BLaER1 (cell line): ENCODE measurements around the gene SARDH.

Experiments
- H3K27ac ChIP-seq: shearing (Covaris generic); formaldehyde crosslinking; 2 replicates; pipeline ENCODE4 v1.8.1; 2022
- H3K27me3 ChIP-seq: shearing (Covaris generic); formaldehyde crosslinking; 2 replicates; pipeline ENCODE4 v1.8.1; 2022
- H3K36me3 ChIP-seq: shearing (Covaris generic); formaldehyde crosslinking; 2 replicates; pipeline ENCODE4 v1.8.1; 2022
- H3K4me1 ChIP-seq: shearing (Covaris generic); formaldehyde crosslinking; 2 replicates; pipeline ENCODE4 v1.8.1; 2022
- H3K4me2 ChIP-seq: shearing (Covaris generic); formaldehyde crosslinking; 2 replicates; pipeline ENCODE4 v1.8.1; 2022
- H3K4me3 ChIP-seq: shearing (Covaris generic); formaldehyde crosslinking; 2 replicates; pipeline ENCODE4 v1.8.1; 2022
- H3K9ac ChIP-seq: shearing (Covaris generic); formaldehyde crosslinking; 2 replicates; pipeline ENCODE4 v1.8.1; 2022
- H3K9me3 ChIP-seq: shearing (Covaris generic); formaldehyde crosslinking; 2 replicates; pipeline ENCODE4 v1.8.1; 2022
- H4K20me1 ChIP-seq: shearing (Covaris generic); formaldehyde crosslinking; 2 replicates; pipeline ENCODE4 v1.8.1; 2022
- Cebpa-rat ChIP-seq: shearing (Covaris generic); IDR thresholded peaks from 2 replicates; pipeline ENCODE4 v1.8.1; 2022

Gene SARDH

GRCh38 chr9:133672503-133673257 is 65.5 kb downstream of the SARDH start:
- peak overlapping the region; percentile 68 for H3K4me2 ChIP-seq
- peaks cover 6% of the 10 kb centered on the region; the same call in 1 of the 2 replicates for H3K9me3 ChIP-seq
- H3K4me1 ChIP-seq: peaks cover 21% of the 10 kb centered on the region
- no peaks in the 10 kb centered on the region for H3K27me3 ChIP-seq
- peaks cover 39% of the 10 kb centered on the region; the same call in 1 of the 2 replicates for H3K36me3 ChIP-seq
- peak overlapping the region; percentile 50; the same call in 1 of the 2 replicates for H3K9ac ChIP-seq
- H3K4me3 ChIP-seq: no peak overlapping the region
- no peaks in the 10 kb centered on the region for H4K20me1 ChIP-seq
- H3K27ac ChIP-seq: peak overlapping the region; percentile 49; the same call in 1 of the 2 replicates
- TF ChIP-seq Cebpa-rat: no peak

- Histone ChIP-seq H3K27ac (no peak overlapping the region), H4K20me1 (no peaks in the 10 kb centered on the region), H3K27me3 (no peaks in the 10 kb centered on the region), H3K36me3 (peaks cover 39% of the 10 kb centered on the region; the same call in 1 of the 2 replicates), H3K9me3 (peaks cover 6% of the 10 kb centered on the region; the same call in 1 of the 2 replicates), H3K4me3 (no peak overlapping the region), H3K9ac (no peak overlapping the region), H3K4me2 (no peak overlapping the region), H3K4me1 (peaks cover 26% of the 10 kb centered on the region)
- no peak for TF ChIP-seq Cebpa-rat
These were observed 66.8 kb downstream of the SARDH start for GRCh38 chr9:133671371-133671770.

GRCh38 chr9:133670466-133670865 is 67.7 kb downstream of the SARDH start:
- H3K9me3 ChIP-seq: peaks cover 6% of the 10 kb centered on the region; the same call in 1 of the 2 replicates
- H3K27ac ChIP-seq: no peak overlapping the region
- H3K27me3 ChIP-seq: no peaks in the 10 kb centered on the region
- H3K4me3 ChIP-seq: no peak overlapping the region
- peaks cover 39% of the 10 kb centered on the region; the same call in 1 of the 2 replicates for H3K36me3 ChIP-seq
- H3K9ac ChIP-seq: no peak overlapping the region
- no peak overlapping the region for H3K4me2 ChIP-seq
- H3K4me1 ChIP-seq: peaks cover 26% of the 10 kb centered on the region
- TF ChIP-seq Cebpa-rat: no peak
- no peaks in the 10 kb centered on the region for H4K20me1 ChIP-seq

GRCh38 chr9:133669182-133669801 is 68.9 kb downstream of the SARDH start:
- Histone ChIP-seq H3K9me3 (peaks cover 6% of the 10 kb centered on the region; the same call in 1 of the 2 replicates), H3K4me3 (no peak overlapping the region), H3K4me1 (peaks cover 29% of the 10 kb centered on the region), H3K27me3 (no peaks in the 10 kb centered on the region), H3K36me3 (peaks cover 39% of the 10 kb centered on the region; the same call in 1 of the 2 replicates), H3K4me2 (no peak overlapping the region), H3K9ac (no peak overlapping the region), H4K20me1 (no peaks in the 10 kb centered on the region), H3K27ac (no peak overlapping the region)
- no peak for TF ChIP-seq Cebpa-rat

GRCh38 chr9:133667759-133668450 is 70.2 kb downstream of the SARDH start:
- Histone ChIP-seq H4K20me1 (no peaks in the 10 kb centered on the region), H3K27me3 (no peaks in the 10 kb centered on the region), H3K4me1 (peaks cover 16% of the 10 kb centered on the region), H3K27ac (no peak overlapping the region), H3K9me3 (peaks cover 6% of the 10 kb centered on the region; the same call in 1 of the 2 replicates), H3K4me2 (no peak overlapping the region), H3K4me3 (no peak overlapping the region), H3K36me3 (peaks cover 36% of the 10 kb centered on the region; the same call in 1 of the 2 replicates), H3K9ac (no peak overlapping the region)
- no peak for TF ChIP-seq Cebpa-rat

- Histone ChIP-seq H3K9ac (no peak overlapping the region), H3K9me3 (no peaks in the 10 kb centered on the region; the same call in 1 of the 2 replicates), H4K20me1 (no peaks in the 10 kb centered on the region), H3K36me3 (peaks cover 31% of the 10 kb centered on the region; the same call in 1 of the 2 replicates), H3K4me1 (0 out of 2 replicates have a peak, but pooled peaks cover 9% of the 10 kb centered on the region), H3K4me3 (no peak overlapping the region), H3K4me2 (no peak overlapping the region), H3K27ac (no peak overlapping the region), H3K27me3 (no peaks in the 10 kb centered on the region)
- no peak for TF ChIP-seq Cebpa-rat
These were observed 71.3 kb downstream of the SARDH start for GRCh38 chr9:133666845-133667244.

- no peaks in the 10 kb centered on the region; the same call in 1 of the 2 replicates for H3K9me3 ChIP-seq
- H3K27me3 ChIP-seq: no peaks in the 10 kb centered on the region
- no peaks in the 10 kb centered on the region for H4K20me1 ChIP-seq
- H3K4me2 ChIP-seq: no peak overlapping the region
- H3K27ac ChIP-seq: no peak overlapping the region
- H3K4me3 ChIP-seq: no peak overlapping the region
- H3K9ac ChIP-seq: no peak overlapping the region
- TF ChIP-seq Cebpa-rat: no peak
- H3K36me3 ChIP-seq: peaks cover 27% of the 10 kb centered on the region; the same call in 1 of the 2 replicates
- H3K4me1 ChIP-seq: 0 out of 2 replicates have a peak, but pooled peaks cover 9% of the 10 kb centered on the region
These were observed 71.8 kb downstream of the SARDH start for GRCh38 chr9:133666387-133666786.

GRCh38 chr9:133665535-133665934 is 72.6 kb downstream of the SARDH start:
- no peak overlapping the region for H3K4me3 ChIP-seq
- H3K27ac ChIP-seq: no peak overlapping the region
- no peak for TF ChIP-seq Cebpa-rat
- H3K9ac ChIP-seq: no peak overlapping the region
- no peaks in the 10 kb centered on the region for H3K27me3 ChIP-seq
- no peak overlapping the region for H3K4me2 ChIP-seq
- H3K4me1 ChIP-seq: 0 out of 2 replicates have a peak, but pooled peaks cover 10% of the 10 kb centered on the region
- H3K36me3 ChIP-seq: peaks cover 20% of the 10 kb centered on the region; the same call in 1 of the 2 replicates
- no peaks in the 10 kb centered on the region; the same call in 1 of the 2 replicates for H3K9me3 ChIP-seq
- no peaks in the 10 kb centered on the region for H4K20me1 ChIP-seq

GRCh38 chr9:133665096-133665495 is 73.1 kb downstream of the SARDH start:
- H3K27ac ChIP-seq: no peak overlapping the region
- no peaks in the 10 kb centered on the region for H3K27me3 ChIP-seq
- no peaks in the 10 kb centered on the region for H4K20me1 ChIP-seq
- 0 out of 2 replicates have a peak, but pooled peaks cover 14% of the 10 kb centered on the region for H3K4me1 ChIP-seq
- peaks cover 16% of the 10 kb centered on the region; the same call in 1 of the 2 replicates for H3K36me3 ChIP-seq
- no peak overlapping the region for H3K9ac ChIP-seq
- H3K9me3 ChIP-seq: no peaks in the 10 kb centered on the region; the same call in 1 of the 2 replicates
- no peak overlapping the region for H3K4me2 ChIP-seq
- TF ChIP-seq Cebpa-rat: no peak
- H3K4me3 ChIP-seq: no peak overlapping the region
